ENCODE measurements around the gene ULBP2. TPM values are rescaled to one million over a fixed set of nuclear protein-coding genes. Genes with fewer than 3 reads are reported as not detected.
A peak's percentile ranks its signal among the peaks of the same experiment; 100 is the strongest.
"Not testable (repeated sequence)": the region's sequence is repeated elsewhere in the genome, so short reads cannot be mapped to it uniquely, and the experiment has no call there.

ULBP2 gene
- total and polyA plus RNA-seq, 11 donors = 0.27 to 3.7 (median 0.85) TPM

- H3K36me3 ChIP-seq = no peaks in the 10 kb centered on the region
- WGBS, 4 donors = 50 to 76% (median 63%) methylated on average over 5 to 6 of the region's 6 CpGs
- no peaks in the 10 kb centered on the region for H3K27me3 ChIP-seq
- peaks cover 0 to 14% (median 0%) of the 10 kb centered on the region in 12 donors for H3K4me1 ChIP-seq
- DNase-seq = no peak
- intact Hi-C loops (cut with DNase I) = no loop called here
- peak in 3 of 4 donors; percentile 11 to 50 (median 26) for ATAC-seq
- peaks cover 0 to 15% (median 0%) of the 10 kb centered on the region in 12 donors for H3K9me3 ChIP-seq
- no peak overlapping the region for H3K4me3 ChIP-seq
- no peak overlapping the region for H3K27ac ChIP-seq
- TF ChIP-seq POLR2A (IDR thresholded peaks at IDR 0.05) (no peak), CTCF (IDR thresholded peaks at IDR 0.05) (no peak)
Observed at GRCh38 chr6:149905911-149906371, 35.9 kb upstream of the ULBP2 start.

- 94 to 100% (median 99%) methylated on average over 4 of the region's 4 CpGs for WGBS, 4 donors
- ATAC-seq = no peak
Observed at GRCh38 chr6:149906405-149906804, 35.4 kb upstream of the ULBP2 start.

GRCh38 chr6:149907317-149907716, 34.5 kb upstream of the ULBP2 start:
- WGBS, 4 donors = 85 to 92% (median 87%) methylated on average over 2 of the region's 2 CpGs

More at GRCh38 chr6:149906405-149906804, 35.4 kb upstream of the ULBP2 start:
- Histone ChIP-seq H3K27me3 (no peaks in the 10 kb centered on the region), H3K4me1 (peaks cover 0 to 14% (median 0%) of the 10 kb centered on the region in 12 donors), H3K36me3 (no peaks in the 10 kb centered on the region), H3K27ac (no peak overlapping the region), H3K4me3 (no peak overlapping the region), H3K9me3 (peaks cover 0 to 15% (median 0%) of the 10 kb centered on the region in 12 donors)
- TF ChIP-seq POLR2A (IDR thresholded peaks at IDR 0.05) (no peak), CTCF (IDR thresholded peaks at IDR 0.05) (no peak)
- no peak for DNase-seq
- intact Hi-C loops (cut with DNase I) = no loop called here

GRCh38 chr6:149908480-149908879, 33.3 kb upstream of the ULBP2 start:
- H3K27me3 ChIP-seq; DNase-seq; H3K27ac ChIP-seq; H3K36me3 ChIP-seq; ATAC-seq; H3K4me3 ChIP-seq; intact Hi-C loops (cut with DNase I): not testable (repeated sequence)
- 73 to 85% (median 82%) methylated on average over 4 of the region's 4 CpGs for WGBS, 4 donors
- peaks cover 0 to 15% (median 0%) of the 10 kb centered on the region in 12 donors for H3K9me3 ChIP-seq
- peaks cover 0 to 14% (median 0%) of the 10 kb centered on the region in 12 donors for H3K4me1 ChIP-seq

More at GRCh38 chr6:149907317-149907716, 34.5 kb upstream of the ULBP2 start:
- no peak for DNase-seq
- H3K27me3 ChIP-seq = no peaks in the 10 kb centered on the region
- H3K27ac ChIP-seq = no peak overlapping the region
- no peak for ATAC-seq
- intact Hi-C loops (cut with DNase I) = no loop called here
- peaks cover 0 to 15% (median 0%) of the 10 kb centered on the region in 12 donors for H3K9me3 ChIP-seq
- H3K36me3 ChIP-seq = no peaks in the 10 kb centered on the region
- no peak overlapping the region for H3K4me3 ChIP-seq
- H3K4me1 ChIP-seq = peaks cover 0 to 14% (median 0%) of the 10 kb centered on the region in 12 donors
- TF ChIP-seq CTCF (IDR thresholded peaks at IDR 0.05) (no peak), POLR2A (IDR thresholded peaks at IDR 0.05) (no peak)

Data from heart left ventricle (tissue), 16 donors.